ENCODE results near the gene ANKLE1.
"Not testable (repeated sequence)": the region's sequence is repeated elsewhere in the genome, so short reads cannot be mapped to it uniquely, and the experiment has no call there.

Gene ANKLE1

DNA sequence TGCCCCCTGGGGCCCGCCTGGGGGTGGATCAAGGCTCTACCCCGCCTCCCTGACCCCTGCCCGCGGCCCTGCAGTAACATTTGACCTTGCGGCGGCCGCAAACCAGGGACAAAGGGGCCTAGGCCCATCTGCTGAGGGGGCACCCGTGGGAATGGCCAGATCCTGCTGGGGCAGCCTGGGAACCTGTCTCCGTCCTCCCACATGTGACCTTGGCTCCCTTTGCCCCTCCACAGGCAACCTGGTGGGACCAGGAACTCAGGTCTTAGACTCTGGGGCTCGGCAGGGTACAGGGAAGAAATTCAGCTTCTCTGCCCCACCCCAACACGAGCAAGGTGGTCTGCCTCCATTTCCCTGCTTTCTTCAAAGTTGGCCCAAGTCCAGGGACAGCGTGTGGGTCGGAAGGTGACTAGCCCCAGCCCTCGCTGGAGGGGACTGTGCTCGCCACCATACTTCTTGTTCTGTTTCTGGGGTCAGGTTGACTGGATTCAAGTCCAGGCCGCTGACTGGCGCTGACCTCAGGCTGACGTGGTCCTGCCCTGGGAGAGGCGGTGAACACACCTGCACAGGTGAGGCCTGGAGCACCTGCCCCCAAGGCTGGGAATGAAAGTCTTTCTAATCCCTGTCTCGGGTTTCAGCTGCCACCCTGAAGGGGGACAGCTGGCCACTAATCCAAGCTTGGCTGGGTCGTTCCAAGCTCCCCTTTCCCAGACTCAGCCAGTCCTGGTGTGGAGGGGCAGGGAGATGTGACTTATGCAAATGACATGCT, 33.5 kb upstream of the ANKLE1 start:
- no peak for DNase-seq (ENCODE audit: low read depth)

GRCh38 chr19:17249887-17250548, 31.7 kb upstream of the ANKLE1 start:
- DNase-seq (ENCODE audit: low read depth): no peak

- DNase-seq (ENCODE audit: low read depth): no peak
Measured at GRCh38 chr19:17254636-17255035, 27.1 kb upstream of the ANKLE1 start.

DNA sequence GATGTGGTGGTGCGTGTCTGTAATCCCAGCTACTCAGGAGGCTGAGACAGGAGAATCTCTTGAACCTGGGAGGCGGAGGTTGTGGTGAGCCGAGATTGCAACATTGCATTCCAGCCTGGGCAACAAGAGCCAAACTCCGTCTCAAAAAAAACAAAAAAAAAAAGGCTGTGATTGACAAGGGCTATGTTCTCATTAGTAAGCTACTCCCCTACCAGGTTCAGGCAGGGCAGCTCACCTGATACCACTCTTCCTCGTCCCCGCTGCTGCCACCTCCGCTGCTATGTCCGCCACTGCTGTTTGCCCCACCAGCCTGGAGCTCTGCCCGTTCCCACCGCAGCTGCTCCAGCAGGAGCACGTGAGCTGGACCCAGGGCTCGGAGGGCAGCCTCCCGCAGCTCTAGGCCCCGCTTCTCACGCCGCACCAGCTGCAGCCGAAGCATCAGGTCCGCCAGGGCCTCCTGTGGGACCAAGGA, 26.5 kb upstream of the ANKLE1 start:
- no peak for DNase-seq (ENCODE audit: low read depth)

DNA sequence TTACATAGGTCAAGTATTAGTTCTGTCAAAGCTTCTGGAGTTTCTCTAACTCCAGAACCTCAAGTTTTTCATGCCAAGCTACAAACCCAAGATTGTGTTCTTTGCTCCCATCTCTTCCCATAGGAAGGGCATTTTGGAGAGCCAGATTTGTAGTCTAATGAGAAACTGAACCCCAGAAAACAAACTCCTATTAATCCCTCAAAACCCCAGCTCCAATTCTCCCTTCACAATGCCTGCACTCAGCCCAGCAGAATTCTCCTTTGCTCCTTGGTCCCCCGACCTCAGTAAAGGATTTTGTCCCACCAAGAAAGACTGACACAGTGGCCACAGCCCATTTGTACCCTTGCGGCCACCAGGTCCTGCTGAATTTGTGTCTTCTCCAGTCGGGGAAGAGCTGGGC, 25.6 kb upstream of the ANKLE1 start:
- no peak for DNase-seq (ENCODE audit: low read depth)

DNA sequence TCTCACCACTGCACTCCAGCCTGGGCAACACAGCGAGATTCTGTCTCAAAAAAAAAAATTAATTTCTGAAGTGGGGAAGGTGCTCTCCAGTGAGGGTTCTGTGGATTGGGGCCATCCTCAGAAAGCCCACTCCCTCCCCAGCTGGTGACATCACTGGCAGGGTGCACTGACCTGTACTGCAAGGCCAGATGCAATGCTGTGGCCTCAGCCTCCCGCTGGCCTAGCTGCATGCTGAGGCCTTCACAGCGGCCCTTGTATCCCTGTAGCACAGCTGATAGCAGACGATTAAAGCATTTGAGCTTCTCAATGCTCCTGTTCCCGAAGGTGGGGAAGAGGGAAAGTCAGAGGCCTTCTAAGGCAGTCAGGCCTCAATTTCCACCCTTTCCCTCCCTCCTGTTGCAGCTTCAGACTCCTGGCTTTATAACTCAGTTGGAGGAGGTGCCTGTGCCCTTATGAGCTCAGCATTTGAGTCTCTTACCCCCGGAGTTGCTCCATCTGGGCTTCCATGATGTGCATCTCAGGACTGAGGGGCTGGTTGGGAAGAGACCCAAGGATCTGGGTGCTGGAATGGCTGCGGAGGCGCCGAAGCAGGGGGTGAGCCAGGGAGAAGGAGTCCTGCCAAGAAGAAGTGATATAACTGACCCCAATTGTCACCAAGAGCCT, 22.5 kb upstream of the ANKLE1 start:
- no peak for DNase-seq (ENCODE audit: low read depth)

- DNase-seq (ENCODE audit: low read depth): no peak
Measured at GRCh38 chr19:17259934-17260333, 21.8 kb upstream of the ANKLE1 start.

DNA sequence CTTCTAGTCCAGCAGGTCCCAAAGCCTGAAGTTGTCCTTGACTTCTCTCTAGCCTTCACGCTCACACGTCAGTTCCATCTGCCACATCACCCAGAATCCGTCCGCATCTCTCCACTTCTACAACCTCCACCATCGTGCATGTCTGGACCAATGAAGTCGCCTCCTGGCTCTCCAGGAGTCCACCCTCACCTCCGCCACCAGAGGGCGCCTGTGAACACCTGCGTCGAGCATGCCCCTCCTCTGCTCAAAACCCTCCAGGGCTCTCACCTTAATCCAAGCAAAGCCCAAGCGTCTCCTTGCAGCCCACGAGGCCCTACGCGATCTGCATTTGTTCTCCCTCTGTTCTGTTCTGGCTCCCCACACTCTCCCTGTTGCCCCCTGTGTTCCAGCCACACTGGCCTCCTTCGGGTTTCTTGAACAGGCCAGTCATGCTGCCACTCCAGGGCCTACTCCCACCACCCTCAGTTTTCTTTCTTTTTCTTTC, 20.8 kb upstream of the ANKLE1 start:
- DNase-seq (ENCODE audit: low read depth): peak; percentile 87

DNA sequence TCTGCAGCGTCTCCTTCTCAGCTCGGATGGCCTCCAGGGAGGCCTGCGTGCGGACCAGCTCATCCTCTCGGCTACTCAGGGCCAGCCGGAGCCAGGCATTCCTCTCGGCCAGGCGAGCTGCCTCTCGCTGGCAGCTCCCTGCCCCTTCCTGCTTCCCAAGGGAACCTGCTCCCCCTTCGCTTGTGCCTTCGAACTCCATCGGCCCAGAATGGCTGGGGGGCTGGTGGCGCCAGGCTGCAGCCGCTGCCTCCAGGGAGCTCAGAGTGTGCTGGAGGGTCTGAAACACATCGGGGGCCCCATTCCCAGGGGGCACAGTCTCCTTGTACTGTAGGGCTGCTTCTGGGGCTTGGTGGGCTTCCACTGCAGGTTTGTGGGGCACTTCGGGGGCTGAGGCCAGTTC, 19.1 kb upstream of the ANKLE1 start:
- DNase-seq (ENCODE audit: low read depth): no peak

DNA sequence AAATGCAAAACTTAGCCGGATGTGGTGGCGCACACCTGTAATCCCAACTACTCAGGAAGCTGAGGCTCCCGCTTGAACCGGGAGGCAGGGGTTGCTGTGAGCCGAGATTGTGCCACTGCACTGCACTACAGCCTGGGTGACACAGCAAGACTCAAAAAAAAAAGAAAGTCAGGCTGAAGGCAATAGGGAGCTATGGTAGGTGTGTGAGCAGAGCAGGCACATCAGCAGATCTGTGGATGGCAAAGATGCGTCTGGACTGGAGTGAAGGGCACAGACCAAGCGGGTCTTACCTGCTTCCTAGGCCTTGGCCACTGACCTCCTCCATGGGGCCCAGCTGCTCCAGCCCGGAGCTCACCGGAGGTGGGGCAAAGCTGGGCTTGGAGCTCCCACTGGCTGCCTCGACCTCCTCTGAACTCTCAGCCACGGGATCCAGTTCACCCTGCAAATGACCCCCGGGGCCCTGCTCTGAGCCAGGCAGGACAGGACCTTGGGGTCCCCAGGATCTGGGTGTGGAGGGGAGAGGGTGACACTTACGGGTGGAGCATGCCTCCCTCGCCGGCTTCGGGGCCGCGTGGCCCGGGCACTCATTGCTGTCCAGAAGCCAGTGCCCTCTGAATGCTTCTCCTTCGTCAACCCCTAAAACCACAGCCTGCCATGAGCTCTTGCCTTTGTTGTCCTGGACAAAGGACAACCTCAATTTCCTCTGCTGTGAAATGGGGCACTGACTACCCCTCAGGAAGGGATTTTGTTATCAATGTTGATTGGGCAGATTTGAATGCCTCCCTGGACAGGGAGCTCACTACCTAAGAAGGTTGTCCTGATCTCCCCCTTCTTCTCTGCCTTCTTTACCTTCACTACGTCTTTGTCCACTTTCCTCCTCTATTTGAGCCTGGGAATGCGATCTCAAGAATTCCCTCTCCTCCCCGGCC, 17.7 kb upstream of the ANKLE1 start:
- DNase-seq (ENCODE audit: low read depth): no peak

- no peak for DNase-seq (ENCODE audit: low read depth)
Measured at GRCh38 chr19:17264641-17264979, 17.1 kb upstream of the ANKLE1 start, which contains the start of gene USHBP1. Gene USHBP1, minus strand, starts transcription at chr19:17264745. Its CDS starts 446 bp downstream, at chr19:17264299.

DNA sequence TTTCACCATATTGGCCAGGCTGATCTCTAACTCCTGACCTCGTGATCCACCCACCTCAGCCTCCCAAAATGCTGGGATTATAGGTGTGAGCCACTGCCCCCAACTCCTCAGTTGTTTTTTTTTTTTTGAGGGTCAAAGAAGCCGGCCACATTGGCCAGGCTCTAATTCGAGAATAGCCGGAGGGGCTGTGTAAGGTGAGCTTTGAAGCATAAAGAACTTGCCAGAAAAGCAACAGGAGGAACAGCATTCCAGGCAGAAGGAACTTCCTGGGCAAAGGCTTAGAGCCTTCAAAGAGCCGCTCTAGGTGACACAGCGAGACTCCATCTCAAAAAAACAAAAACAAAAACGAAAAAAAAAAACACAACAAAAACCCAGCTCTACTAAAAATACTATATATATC, 15.7 kb upstream of the ANKLE1 start:
- DNase-seq (ENCODE audit: low read depth): no peak

DNA sequence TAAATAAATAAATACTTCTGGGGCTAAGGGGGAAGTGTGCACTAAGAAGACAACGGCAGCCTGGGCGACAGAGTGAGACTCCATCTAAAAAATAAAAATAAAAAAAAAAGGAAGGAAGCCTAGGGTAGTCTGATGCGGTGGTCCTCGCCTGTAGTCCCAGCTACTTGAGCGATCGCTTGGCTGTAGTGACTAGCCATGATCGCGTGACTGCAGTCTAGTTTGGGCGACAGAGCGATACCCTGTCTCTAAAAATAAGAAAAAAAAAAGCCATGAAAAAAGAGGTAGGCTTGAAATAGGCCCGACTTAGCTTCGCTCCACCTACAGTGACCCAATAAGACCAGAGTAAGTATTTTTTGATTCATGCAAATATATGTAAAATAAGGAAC, 15.1 kb upstream of the ANKLE1 start:
- no peak for DNase-seq (ENCODE audit: low read depth)

GRCh38 chr19:17266975-17267788, 14.5 kb upstream of the ANKLE1 start, which contains the start of gene BABAM1:
Gene BABAM1, plus strand, starts transcription at chr19:17267443. Its CDS starts 1,364 bp downstream, at chr19:17268807.
- DNase-seq (ENCODE audit: low read depth): peak; percentile 89

DNA sequence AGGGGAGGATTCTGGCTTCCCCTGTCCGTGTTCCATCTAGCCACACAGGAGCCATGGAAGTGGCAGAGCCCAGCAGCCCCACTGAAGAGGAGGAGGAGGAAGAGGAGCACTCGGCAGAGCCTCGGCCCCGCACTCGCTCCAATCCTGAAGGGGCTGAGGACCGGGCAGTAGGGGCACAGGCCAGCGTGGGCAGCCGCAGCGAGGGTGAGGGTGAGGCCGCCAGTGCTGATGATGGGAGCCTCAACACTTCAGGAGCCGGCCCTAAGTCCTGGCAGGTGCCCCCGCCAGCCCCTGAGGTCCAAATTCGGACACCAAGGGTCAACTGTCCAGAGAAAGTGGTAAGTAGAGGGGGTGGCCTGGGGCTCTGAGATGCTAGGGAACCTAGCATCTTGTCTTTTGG, 12.9 kb upstream of the ANKLE1 start:
- DNase-seq (ENCODE audit: low read depth): no peak

DNA sequence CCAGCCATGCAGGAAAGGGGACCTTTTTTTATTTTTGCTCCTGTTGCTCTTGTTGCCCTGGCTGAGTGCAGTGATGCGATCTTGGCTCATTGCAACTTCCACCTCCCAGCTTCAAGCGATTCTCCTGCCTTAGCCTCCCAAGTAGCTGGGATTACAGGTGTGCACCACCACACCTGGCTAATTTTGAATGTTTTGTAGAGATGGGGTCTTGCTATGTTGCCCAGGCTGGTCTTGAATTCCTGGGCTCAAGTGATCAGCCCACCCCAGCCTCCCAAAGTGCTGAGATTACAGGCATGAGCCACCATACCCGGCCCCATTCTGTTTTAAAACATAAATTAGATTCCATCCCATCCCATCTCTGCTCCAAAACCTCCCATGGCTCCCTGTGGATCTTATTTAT, 6.8 kb upstream of the ANKLE1 start:
- DNase-seq (ENCODE audit: low read depth): not testable (repeated sequence)

DNA sequence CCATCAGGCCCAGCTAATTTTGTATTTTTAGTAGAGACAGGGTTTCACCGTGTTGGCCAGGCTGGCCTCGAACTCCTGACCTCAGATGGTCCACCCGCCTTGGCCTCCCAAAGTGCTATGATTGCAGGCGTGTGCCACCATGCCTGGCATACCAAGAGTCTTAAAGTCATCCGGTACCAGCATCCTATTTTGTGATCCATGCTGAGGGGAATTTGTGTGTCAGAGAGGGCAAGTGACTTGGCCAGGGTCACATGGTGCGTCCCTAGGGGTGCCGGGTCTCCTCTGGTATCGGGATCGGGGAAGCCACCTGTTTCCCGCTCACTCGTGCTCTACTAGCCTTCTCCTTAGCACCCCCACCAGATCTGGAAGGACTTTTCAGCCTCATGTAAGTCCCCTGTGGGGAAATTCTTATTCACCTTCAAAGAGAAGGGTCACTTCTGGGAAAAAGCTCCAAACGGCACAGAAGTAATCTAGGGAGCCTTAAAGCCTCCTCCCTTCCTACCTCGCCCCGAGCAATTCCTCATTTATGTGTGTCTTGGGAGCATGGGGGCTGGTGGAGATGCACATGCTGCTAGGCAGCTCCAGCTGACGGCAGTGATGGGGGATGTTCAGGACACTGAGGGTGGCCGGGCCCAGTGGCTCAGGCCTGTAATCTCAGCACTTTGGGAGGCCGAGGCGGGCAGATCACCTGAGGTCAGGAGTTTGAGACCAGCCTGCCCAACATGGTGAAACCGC, 6.1 kb upstream of the ANKLE1 start:
- no peak for DNase-seq (ENCODE audit: low read depth)

- no peak for DNase-seq (ENCODE audit: low read depth)
Measured at GRCh38 chr19:17279436-17279835, 2.3 kb upstream of the ANKLE1 start.

DNA sequence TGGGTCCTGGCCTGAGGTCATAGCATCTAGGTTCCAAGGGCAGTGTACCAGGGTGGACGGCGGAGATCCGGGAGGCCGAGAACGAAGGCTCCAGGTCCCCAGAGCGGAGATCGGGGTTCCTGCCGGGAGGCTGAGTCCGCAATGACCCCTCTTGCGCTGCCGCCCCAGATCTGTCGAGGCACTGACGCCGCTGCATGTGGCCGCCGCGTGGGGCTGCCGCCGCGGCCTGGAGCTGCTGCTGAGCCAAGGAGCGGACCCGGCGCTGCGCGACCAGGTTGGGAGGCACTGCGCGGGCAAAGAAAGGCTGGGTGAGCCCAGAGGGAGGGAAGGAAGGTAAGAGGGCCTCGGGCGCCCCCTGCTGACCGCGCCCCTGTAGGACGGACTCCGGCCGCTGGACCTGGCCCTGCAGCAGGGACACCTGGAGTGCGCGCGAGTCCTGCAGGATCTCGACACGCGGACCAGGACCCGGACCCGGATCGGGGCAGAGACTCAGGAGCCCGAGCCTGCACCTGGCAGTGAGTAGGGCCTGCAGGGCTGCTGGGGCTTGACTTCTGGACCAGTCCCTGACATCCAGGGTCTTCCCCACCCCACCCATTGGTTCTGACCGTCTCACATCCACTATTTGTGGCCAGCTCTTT, 906 bp downstream of the ANKLE1 start:
- DNase-seq (ENCODE audit: low read depth): peak; percentile 71
